ENCODE measurements around the gene TH. TPM values are rescaled to one million over a fixed set of nuclear protein-coding genes. Genes with fewer than 3 reads are reported as not detected.

Gene TH
- total and polyA plus RNA-seq, 5 donors: not detected

GRCh38 chr11:2133241-2134021 lies 38.2 kb downstream of the TH start:
- H3K27ac ChIP-seq (ENCODE audit: low read length): no peak overlapping the region
- no peaks in the 10 kb centered on the region for H3K4me1 ChIP-seq (ENCODE audit: control insufficient read depth, insufficient read depth, low read length)
- WGBS: 50% methylated on average over 33 of the region's 33 CpGs
- H3K4me3 ChIP-seq (ENCODE audit: low read length): no peak overlapping the region
- no peaks in the 10 kb centered on the region for H3K27me3 ChIP-seq (ENCODE audit: control insufficient read depth, insufficient read depth)
- DNase-seq (peak in 1 of 3 donors; percentile 48), ATAC-seq (no peak)
- no peaks in the 10 kb centered on the region for H3K9me3 ChIP-seq (ENCODE audit: control insufficient read depth, low read length)
- intact Hi-C loops (cut with DNase I): no loop called here

GRCh38 chr11:2132874-2133240 lies 38.8 kb downstream of the TH start:
- no peaks in the 10 kb centered on the region for H3K4me1 ChIP-seq (ENCODE audit: control insufficient read depth, insufficient read depth, low read length)
- WGBS: 55% methylated on average over 24 of the region's 24 CpGs
- no peaks in the 10 kb centered on the region for H3K27me3 ChIP-seq (ENCODE audit: control insufficient read depth, insufficient read depth)
- intact Hi-C loops (cut with DNase I): no loop called here
- no peaks in the 10 kb centered on the region for H3K9me3 ChIP-seq (ENCODE audit: control insufficient read depth, low read length)
- no peak overlapping the region for H3K4me3 ChIP-seq (ENCODE audit: low read length)
- no peak overlapping the region for H3K27ac ChIP-seq (ENCODE audit: low read length)
- ATAC-seq (no peak), DNase-seq (peak in 1 of 3 donors; percentile 56)

- 63% methylated on average over 6 of the region's 6 CpGs for WGBS
- Histone ChIP-seq H3K27me3 (ENCODE audit: control insufficient read depth, insufficient read depth) (no peaks in the 10 kb centered on the region), H3K4me1 (ENCODE audit: control insufficient read depth, insufficient read depth, low read length) (no peaks in the 10 kb centered on the region), H3K4me3 (ENCODE audit: low read length) (no peak overlapping the region), H3K27ac (ENCODE audit: low read length) (no peak overlapping the region), H3K9me3 (ENCODE audit: control insufficient read depth, low read length) (no peaks in the 10 kb centered on the region)
- DNase-seq: no peak
- ATAC-seq: no peak
- intact Hi-C loops (cut with DNase I): no loop called here
Measured at GRCh38 chr11:2132246-2132645, 39.4 kb downstream of the TH start.

GRCh38 chr11:2131371-2132236 lies 40.0 kb downstream of the TH start:
- Histone ChIP-seq H3K4me3 (ENCODE audit: low read length) (no peak overlapping the region), H3K9me3 (ENCODE audit: control insufficient read depth, low read length) (no peaks in the 10 kb centered on the region), H3K4me1 (ENCODE audit: control insufficient read depth, insufficient read depth, low read length) (no peaks in the 10 kb centered on the region), H3K27ac (ENCODE audit: low read length) (no peak overlapping the region), H3K27me3 (ENCODE audit: control insufficient read depth, insufficient read depth) (no peaks in the 10 kb centered on the region)
- WGBS: 87% methylated on average over 28 of the region's 28 CpGs
- no peak for DNase-seq
- intact Hi-C loops (cut with DNase I): no loop called here
- ATAC-seq: no peak

GRCh38 chr11:2130881-2131352 lies 40.7 kb downstream of the TH start:
- Histone ChIP-seq H3K4me3 (ENCODE audit: low read length) (no peak overlapping the region), H3K9me3 (ENCODE audit: control insufficient read depth, low read length) (no peaks in the 10 kb centered on the region), H3K4me1 (ENCODE audit: control insufficient read depth, insufficient read depth, low read length) (no peaks in the 10 kb centered on the region), H3K27me3 (ENCODE audit: control insufficient read depth, insufficient read depth) (no peaks in the 10 kb centered on the region), H3K27ac (ENCODE audit: low read length) (no peak overlapping the region)
- ATAC-seq (no peak), DNase-seq (peak in 1 of 3 donors; percentile 41)
- intact Hi-C loops (cut with DNase I): no loop called here
- WGBS: 80% methylated on average over 18 of the region's 18 CpGs

- no peaks in the 10 kb centered on the region for H3K27me3 ChIP-seq (ENCODE audit: control insufficient read depth, insufficient read depth)
- DNase-seq (peak in 1 of 3 donors; percentile 47), ATAC-seq (no peak)
- whole genome bisulfite sequencing: 91% methylated on average over 25 of the region's 25 CpGs
- no peak overlapping the region for H3K27ac ChIP-seq (ENCODE audit: low read length)
- H3K9me3 ChIP-seq (ENCODE audit: control insufficient read depth, low read length): no peaks in the 10 kb centered on the region
- H3K4me1 ChIP-seq (ENCODE audit: control insufficient read depth, insufficient read depth, low read length): no peaks in the 10 kb centered on the region
- no peak overlapping the region for H3K4me3 ChIP-seq (ENCODE audit: low read length)
- intact Hi-C loops (cut with DNase I): no loop called here
Measured at GRCh38 chr11:2129699-2130366, 41.8 kb downstream of the TH start.

GRCh38 chr11:2129308-2129698 lies 42.3 kb downstream of the TH start:
- intact Hi-C loops (cut with DNase I): no loop called here
- H3K27ac ChIP-seq (ENCODE audit: low read length): no peak overlapping the region
- 90% methylated on average over 17 of the region's 17 CpGs for WGBS
- no peak for DNase-seq
- H3K27me3 ChIP-seq (ENCODE audit: control insufficient read depth, insufficient read depth): no peaks in the 10 kb centered on the region
- no peaks in the 10 kb centered on the region for H3K4me1 ChIP-seq (ENCODE audit: control insufficient read depth, insufficient read depth, low read length)
- ATAC-seq: no peak
- H3K9me3 ChIP-seq (ENCODE audit: control insufficient read depth, low read length): no peaks in the 10 kb centered on the region
- H3K4me3 ChIP-seq (ENCODE audit: low read length): no peak overlapping the region

GRCh38 chr11:2128511-2129307 lies 42.9 kb downstream of the TH start:
- ATAC-seq (no peak), DNase-seq (no peak)
- no peak overlapping the region for H3K27ac ChIP-seq (ENCODE audit: low read length)
- intact Hi-C loops (cut with DNase I): no loop called here
- no peaks in the 10 kb centered on the region for H3K9me3 ChIP-seq (ENCODE audit: control insufficient read depth, low read length)
- WGBS: 81% methylated on average over 12 of the region's 12 CpGs
- H3K4me3 ChIP-seq (ENCODE audit: low read length): no peak overlapping the region
- H3K4me1 ChIP-seq (ENCODE audit: control insufficient read depth, insufficient read depth, low read length): no peaks in the 10 kb centered on the region
- no peaks in the 10 kb centered on the region for H3K27me3 ChIP-seq (ENCODE audit: control insufficient read depth, insufficient read depth)

- intact Hi-C loops (cut with DNase I): no loop called here
- Histone ChIP-seq H3K27me3 (ENCODE audit: control insufficient read depth, insufficient read depth) (no peaks in the 10 kb centered on the region), H3K27ac (ENCODE audit: low read length) (no peak overlapping the region), H3K4me3 (ENCODE audit: low read length) (no peak overlapping the region), H3K4me1 (ENCODE audit: control insufficient read depth, insufficient read depth, low read length) (no peaks in the 10 kb centered on the region), H3K9me3 (ENCODE audit: control insufficient read depth, low read length) (no peaks in the 10 kb centered on the region)
- DNase-seq: no peak
- WGBS: 84% methylated on average over 7 of the region's 7 CpGs
- ATAC-seq: peak in 1 of 2 donors; percentile 16
Measured at GRCh38 chr11:2128130-2128510, 43.5 kb downstream of the TH start.

- DNase-seq (no peak), ATAC-seq (peak in 1 of 2 donors; percentile 22)
- intact Hi-C loops (cut with DNase I): no loop called here
- no peak overlapping the region for H3K27ac ChIP-seq (ENCODE audit: low read length)
- no peak overlapping the region for H3K4me3 ChIP-seq (ENCODE audit: low read length)
- H3K9me3 ChIP-seq (ENCODE audit: control insufficient read depth, low read length): no peaks in the 10 kb centered on the region
- H3K27me3 ChIP-seq (ENCODE audit: control insufficient read depth, insufficient read depth): no peaks in the 10 kb centered on the region
- H3K4me1 ChIP-seq (ENCODE audit: control insufficient read depth, insufficient read depth, low read length): no peaks in the 10 kb centered on the region
- 75% methylated on average over 8 of the region's 8 CpGs for WGBS
Measured at GRCh38 chr11:2127482-2128129, 44.0 kb downstream of the TH start.
